Neural crest cell (in vitro differentiated cells): ENCODE results near the gene AIG1. TPM values are rescaled to one million over a fixed set of nuclear protein-coding genes. Genes with fewer than 3 reads are reported as not detected.
A peak's percentile ranks its signal among the peaks of the same experiment; 100 is the strongest.

Source experiments
- DNase-seq: peaks from one replicate; pipeline ENCODE4 v3.0.0; 2021; ENCODE audit warnings: low read depth, mixed read lengths, low spot score
- H3K27ac Mint-ChIP-seq: one replicate; pipeline ENCODE4 v1.8.0; 2021; ENCODE audit warnings: mild to moderate bottlenecking, mixed read lengths; ENCODE audit not compliant: unreplicated experiment
- H3K27me3 Mint-ChIP-seq: 2 replicates; pipeline ENCODE4 v1.8.0; 2021; ENCODE audit warnings: low read depth, mild to moderate bottlenecking, mixed read lengths
- H3K36me3 Mint-ChIP-seq: 2 replicates; pipeline ENCODE4 v1.8.0; 2021; ENCODE audit warnings: low read depth, mild to moderate bottlenecking, mixed read lengths
- H3K4me1 Mint-ChIP-seq: 2 replicates; pipeline ENCODE4 v1.8.0; 2021; ENCODE audit warnings: mixed read lengths
- H3K4me3 Mint-ChIP-seq: one replicate; pipeline ENCODE4 v1.8.0; 2021; ENCODE audit warnings: mild to moderate bottlenecking, mixed read lengths
- H3K9me3 Mint-ChIP-seq: 2 replicates; pipeline ENCODE4 v1.8.0; 2021; ENCODE audit warnings: mixed read lengths
- total RNA-seq: library from RNA; stranded (reverse); gene quantifications from 2 replicates; pipeline ENCODE4 v1.2.1, GENCODE V29; 2021
- TF ChIP-seq, protein P1 (sequence below): fragments of 200-600 bp; sonication (generic); conservative IDR thresholded peaks from 2 replicates; pipeline ENCODE4 v1.5.0; 2021; ENCODE audit warnings: antibody characterized with exemption, mild to moderate bottlenecking

Gene AIG1
- total RNA-seq, 1 donor from 2014 or later = 22.9 TPM

DNA sequence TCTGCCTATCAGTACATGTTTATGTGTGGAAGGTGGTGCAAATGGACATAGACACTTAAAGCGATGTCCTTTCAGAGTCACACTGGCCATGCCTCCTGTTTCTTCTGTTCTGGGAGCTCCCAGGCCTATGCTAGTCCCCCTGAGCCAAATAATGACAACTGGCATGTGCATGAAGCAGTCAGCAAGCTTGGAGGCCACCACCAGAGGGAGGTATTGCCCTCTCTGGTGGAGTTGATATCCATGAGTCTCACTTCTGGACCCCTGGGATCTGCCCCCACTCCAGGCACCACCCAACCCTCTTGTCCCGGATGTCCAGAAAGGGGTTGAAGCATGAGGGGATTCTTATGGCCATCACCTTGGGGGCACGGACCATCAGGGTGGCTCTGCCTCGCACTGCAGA lies 172.2 kb downstream of the AIG1 start:
- H3K36me3 Mint-ChIP-seq = no peaks in the 10 kb centered on the region
- DNase-seq = peak; percentile 14
- H3K4me1 Mint-ChIP-seq = no peaks in the 10 kb centered on the region
- H3K4me3 Mint-ChIP-seq = no peak overlapping the region
- TF ChIP-seq, protein P1, sequence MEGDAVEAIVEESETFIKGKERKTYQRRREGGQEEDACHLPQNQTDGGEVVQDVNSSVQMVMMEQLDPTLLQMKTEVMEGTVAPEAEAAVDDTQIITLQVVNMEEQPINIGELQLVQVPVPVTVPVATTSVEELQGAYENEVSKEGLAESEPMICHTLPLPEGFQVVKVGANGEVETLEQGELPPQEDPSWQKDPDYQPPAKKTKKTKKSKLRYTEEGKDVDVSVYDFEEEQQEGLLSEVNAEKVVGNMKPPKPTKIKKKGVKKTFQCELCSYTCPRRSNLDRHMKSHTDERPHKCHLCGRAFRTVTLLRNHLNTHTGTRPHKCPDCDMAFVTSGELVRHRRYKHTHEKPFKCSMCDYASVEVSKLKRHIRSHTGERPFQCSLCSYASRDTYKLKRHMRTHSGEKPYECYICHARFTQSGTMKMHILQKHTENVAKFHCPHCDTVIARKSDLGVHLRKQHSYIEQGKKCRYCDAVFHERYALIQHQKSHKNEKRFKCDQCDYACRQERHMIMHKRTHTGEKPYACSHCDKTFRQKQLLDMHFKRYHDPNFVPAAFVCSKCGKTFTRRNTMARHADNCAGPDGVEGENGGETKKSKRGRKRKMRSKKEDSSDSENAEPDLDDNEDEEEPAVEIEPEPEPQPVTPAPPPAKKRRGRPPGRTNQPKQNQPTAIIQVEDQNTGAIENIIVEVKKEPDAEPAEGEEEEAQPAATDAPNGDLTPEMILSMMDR = peak; percentile 63
- H3K27ac Mint-ChIP-seq = no peak overlapping the region
- no peaks in the 10 kb centered on the region for H3K9me3 Mint-ChIP-seq
- no peaks in the 10 kb centered on the region for H3K27me3 Mint-ChIP-seq

DNA sequence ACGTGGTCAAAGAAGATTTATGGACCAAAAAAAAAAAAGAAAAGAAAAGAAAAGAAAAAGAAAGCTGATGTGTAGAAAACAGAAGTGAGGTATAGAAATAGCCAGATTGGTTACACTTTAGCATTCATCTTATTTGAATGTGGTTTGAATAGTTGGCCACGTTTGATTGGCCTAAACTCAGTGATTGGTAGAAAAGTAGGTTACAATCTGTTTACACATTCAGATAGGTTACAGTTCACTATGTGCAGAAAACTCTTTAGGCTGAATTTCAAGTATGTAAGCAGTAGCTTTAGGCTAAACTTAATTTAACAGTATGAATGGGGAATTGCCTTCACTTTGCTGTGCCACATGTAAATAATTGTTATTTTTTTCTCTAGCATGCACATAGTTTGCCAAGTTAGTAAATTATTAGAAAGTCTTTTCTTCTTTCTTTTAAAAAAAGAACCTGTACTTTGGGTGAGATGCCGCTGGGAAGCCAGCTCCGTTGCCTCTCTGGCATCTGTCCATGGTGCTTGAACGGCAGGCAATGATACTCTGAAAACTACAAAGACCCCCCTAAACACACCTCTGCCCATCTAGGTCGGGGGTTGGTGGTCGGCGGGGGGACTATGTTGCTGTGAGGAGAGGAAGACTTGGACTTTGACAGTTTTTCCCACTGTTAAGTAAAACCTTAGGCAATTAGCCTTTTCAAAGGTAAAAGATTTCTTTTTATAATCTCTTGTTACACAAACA lies 173.0 kb downstream of the AIG1 start:
- no peak overlapping the region for H3K4me3 Mint-ChIP-seq
- H3K27me3 Mint-ChIP-seq = no peaks in the 10 kb centered on the region
- no peak for DNase-seq
- no peaks in the 10 kb centered on the region for H3K9me3 Mint-ChIP-seq
- no peak overlapping the region for H3K27ac Mint-ChIP-seq
- H3K4me1 Mint-ChIP-seq = no peaks in the 10 kb centered on the region
- no peaks in the 10 kb centered on the region for H3K36me3 Mint-ChIP-seq
- TF ChIP-seq, protein P1 = no peak

DNA sequence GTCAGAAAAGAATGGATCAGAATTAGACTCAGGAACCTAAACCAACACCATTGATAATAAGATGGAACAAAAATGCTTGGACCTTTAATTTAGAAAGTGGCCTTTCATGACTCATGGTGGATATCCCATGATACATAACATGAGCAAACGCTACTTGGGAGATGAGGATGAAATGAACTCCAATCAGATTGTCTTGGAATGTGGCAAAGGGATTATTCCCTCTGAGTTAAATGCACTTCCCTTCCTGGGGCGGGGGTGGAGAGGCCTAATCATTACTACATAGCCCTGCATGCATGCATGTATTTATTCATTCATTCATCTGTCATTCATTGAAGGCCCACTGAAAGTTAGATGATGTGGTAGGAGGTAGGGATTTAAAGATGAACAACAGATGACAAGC lies 174.0 kb downstream of the AIG1 start:
- H3K36me3 Mint-ChIP-seq = no peaks in the 10 kb centered on the region
- H3K27me3 Mint-ChIP-seq = no peaks in the 10 kb centered on the region
- no peak overlapping the region for H3K4me3 Mint-ChIP-seq
- peaks cover 2% of the 10 kb centered on the region for H3K9me3 Mint-ChIP-seq
- TF ChIP-seq, protein P1 = no peak
- DNase-seq = no peak
- H3K4me1 Mint-ChIP-seq = no peaks in the 10 kb centered on the region
- H3K27ac Mint-ChIP-seq = no peak overlapping the region

DNA sequence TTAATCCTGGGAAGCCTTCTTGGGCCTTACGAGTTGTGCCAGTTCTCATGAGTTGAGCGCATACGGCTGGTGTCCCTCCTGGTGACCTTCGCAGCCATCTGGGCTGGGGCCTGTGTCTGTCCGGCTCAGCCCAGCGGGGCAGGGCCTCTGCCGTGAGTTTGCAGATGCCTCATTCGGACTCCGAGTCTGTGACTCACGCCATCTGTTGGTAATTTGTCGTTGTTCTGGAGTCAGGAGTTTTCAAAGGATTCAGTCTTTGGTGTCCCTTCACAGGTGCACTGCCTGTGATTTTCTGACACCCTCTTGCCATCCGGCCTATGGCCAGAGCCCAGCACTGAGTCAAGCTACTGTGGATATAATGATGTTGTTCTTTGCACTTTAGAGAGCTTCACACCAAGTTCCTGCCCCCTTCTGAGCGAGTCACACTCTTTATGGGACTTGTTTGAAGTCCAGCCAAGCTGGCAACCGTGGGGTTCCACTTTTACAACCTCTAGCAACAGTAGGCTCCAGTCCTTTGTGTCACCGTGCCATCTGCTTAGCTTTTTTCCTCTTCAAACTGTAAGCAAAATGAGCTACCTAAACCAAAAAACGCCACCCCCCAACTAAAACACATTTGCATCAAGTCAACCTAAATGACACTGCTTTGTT lies 175.6 kb downstream of the AIG1 start:
- DNase-seq = no peak
- H3K27me3 Mint-ChIP-seq = no peaks in the 10 kb centered on the region
- no peak overlapping the region for H3K4me3 Mint-ChIP-seq
- TF ChIP-seq, protein P1 = no peak
- peaks cover 2% of the 10 kb centered on the region for H3K9me3 Mint-ChIP-seq
- H3K36me3 Mint-ChIP-seq = no peaks in the 10 kb centered on the region
- no peak overlapping the region for H3K27ac Mint-ChIP-seq
- no peaks in the 10 kb centered on the region for H3K4me1 Mint-ChIP-seq

DNA sequence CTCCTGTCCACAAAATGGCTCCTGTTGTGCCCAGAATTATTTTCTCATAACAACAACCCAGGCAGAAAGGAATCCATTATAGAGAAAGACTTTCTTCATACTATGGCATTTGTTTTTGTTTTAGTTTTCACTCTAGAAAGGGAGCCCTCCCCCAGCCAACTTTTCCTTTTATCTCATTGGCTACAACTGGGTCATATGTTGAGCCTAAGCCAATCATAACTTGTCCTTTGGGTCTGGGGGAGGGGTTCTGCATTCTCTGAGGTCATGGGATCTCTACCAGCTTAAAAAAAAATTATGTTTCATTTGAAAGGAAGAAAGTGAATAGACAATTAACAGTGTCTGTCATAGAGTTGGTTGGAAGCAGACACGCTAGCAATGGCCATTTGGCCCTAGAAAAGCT lies 177.6 kb downstream of the AIG1 start:
- Mint-ChIP-seq H3K4me1 (no peaks in the 10 kb centered on the region), H3K27ac (no peak overlapping the region), H3K4me3 (no peak overlapping the region), H3K36me3 (no peaks in the 10 kb centered on the region), H3K9me3 (peaks cover 2% of the 10 kb centered on the region), H3K27me3 (no peaks in the 10 kb centered on the region)
- TF ChIP-seq, protein P1 = no peak
- DNase-seq = no peak
